ENCODE measurements around the gene FOXK2. TPM values are rescaled to one million over a fixed set of nuclear protein-coding genes. Genes with fewer than 3 reads are reported as not detected.
"Not testable (repeated sequence)": the region's sequence is repeated elsewhere in the genome, so short reads cannot be mapped to it uniquely, and the experiment has no call there.

Gene FOXK2
- total RNA-seq, 2 donors from 2014 or later = 27.8 to 40.3 TPM

GRCh38 chr17:82571855-82572254 lies 52.3 kb downstream of the FOXK2 start:
- no peak for DNase-seq (ENCODE audit: low spot score)

GRCh38 chr17:82574041-82574440 lies 54.5 kb downstream of the FOXK2 start:
- TF ChIP-seq, protein P1, sequence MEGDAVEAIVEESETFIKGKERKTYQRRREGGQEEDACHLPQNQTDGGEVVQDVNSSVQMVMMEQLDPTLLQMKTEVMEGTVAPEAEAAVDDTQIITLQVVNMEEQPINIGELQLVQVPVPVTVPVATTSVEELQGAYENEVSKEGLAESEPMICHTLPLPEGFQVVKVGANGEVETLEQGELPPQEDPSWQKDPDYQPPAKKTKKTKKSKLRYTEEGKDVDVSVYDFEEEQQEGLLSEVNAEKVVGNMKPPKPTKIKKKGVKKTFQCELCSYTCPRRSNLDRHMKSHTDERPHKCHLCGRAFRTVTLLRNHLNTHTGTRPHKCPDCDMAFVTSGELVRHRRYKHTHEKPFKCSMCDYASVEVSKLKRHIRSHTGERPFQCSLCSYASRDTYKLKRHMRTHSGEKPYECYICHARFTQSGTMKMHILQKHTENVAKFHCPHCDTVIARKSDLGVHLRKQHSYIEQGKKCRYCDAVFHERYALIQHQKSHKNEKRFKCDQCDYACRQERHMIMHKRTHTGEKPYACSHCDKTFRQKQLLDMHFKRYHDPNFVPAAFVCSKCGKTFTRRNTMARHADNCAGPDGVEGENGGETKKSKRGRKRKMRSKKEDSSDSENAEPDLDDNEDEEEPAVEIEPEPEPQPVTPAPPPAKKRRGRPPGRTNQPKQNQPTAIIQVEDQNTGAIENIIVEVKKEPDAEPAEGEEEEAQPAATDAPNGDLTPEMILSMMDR (IDR thresholded peaks at IDR 0.05) = no peak
- DNase-seq (ENCODE audit: low spot score) = no peak
- Histone ChIP-seq H3K27ac (no peak overlapping the region), H3K27me3 (no peaks in the 10 kb centered on the region), H3K36me3 (peaks cover 70% of the 10 kb centered on the region), H3K4me1 (peaks cover 0 to 7% of the 10 kb centered on the region in 2 donors), H3K4me3 (no peak overlapping the region), H3K9me3 (no peaks in the 10 kb centered on the region)

More at GRCh38 chr17:82571855-82572254, 52.3 kb downstream of the FOXK2 start:
- Histone ChIP-seq H3K4me1 (peaks cover 0 to 20% of the 10 kb centered on the region in 2 donors), H3K36me3 (peaks cover 76% of the 10 kb centered on the region), H3K27me3 (no peaks in the 10 kb centered on the region), H3K27ac (no peak overlapping the region), H3K4me3 (no peak overlapping the region), H3K9me3 (no peaks in the 10 kb centered on the region)
- TF ChIP-seq, protein P1 (IDR thresholded peaks at IDR 0.05) = no peak

DNA sequence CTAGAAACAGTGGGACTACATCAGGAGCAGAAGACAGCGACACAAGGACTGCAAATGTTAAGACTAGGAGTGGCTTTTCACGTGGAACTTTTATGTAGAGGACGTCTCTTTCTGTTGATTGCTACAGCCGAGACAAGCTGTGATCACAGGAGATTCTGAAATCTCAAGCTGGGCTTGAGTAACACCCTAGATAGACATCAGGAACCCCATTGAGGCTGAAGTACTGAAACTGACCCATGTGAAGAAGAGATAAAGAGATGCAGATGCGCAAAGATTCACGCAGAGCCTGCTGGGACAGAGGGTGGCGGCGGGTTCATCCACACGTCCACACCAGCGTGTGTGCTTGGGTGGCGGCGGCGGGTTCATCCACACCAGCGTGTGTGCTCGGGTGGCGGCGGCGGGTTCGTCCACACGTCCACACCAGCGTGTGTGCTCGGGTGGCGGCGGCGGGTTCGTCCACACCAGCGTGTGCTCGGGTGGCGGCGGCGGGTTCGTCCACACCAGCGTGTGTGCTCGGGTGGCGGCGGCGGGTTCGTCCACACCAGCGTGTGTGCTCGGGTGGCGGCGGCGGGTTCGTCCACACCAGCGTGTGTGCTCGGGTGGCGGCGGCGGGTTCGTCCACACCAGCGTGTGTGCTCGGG lies 56.2 kb downstream of the FOXK2 start:
- H3K9me3 ChIP-seq; H3K4me3 ChIP-seq; H3K27me3 ChIP-seq; DNase-seq (ENCODE audit: low spot score); H3K4me1 ChIP-seq; H3K27ac ChIP-seq: not testable (repeated sequence)
- H3K36me3 ChIP-seq = peaks cover 62% of the 10 kb centered on the region

- TF ChIP-seq, protein P1 (IDR thresholded peaks at IDR 0.05) = no peak
- Histone ChIP-seq H3K27ac (no peak overlapping the region), H3K36me3 (peaks cover 50% of the 10 kb centered on the region), H3K27me3 (no peaks in the 10 kb centered on the region), H3K4me1 (no peaks in the 10 kb centered on the region), H3K4me3 (no peak overlapping the region), H3K9me3 (no peaks in the 10 kb centered on the region)
- DNase-seq (ENCODE audit: low spot score) = no peak
These were observed 57.8 kb downstream of the FOXK2 start for GRCh38 chr17:82577300-82577699.

- not testable (repeated sequence) for H3K4me3 ChIP-seq; H3K4me1 ChIP-seq; H3K9me3 ChIP-seq; DNase-seq (ENCODE audit: low spot score); H3K27ac ChIP-seq; H3K27me3 ChIP-seq
- H3K36me3 ChIP-seq = peaks cover 50% of the 10 kb centered on the region
These were observed 60.4 kb downstream of the FOXK2 start for GRCh38 chr17:82579969-82580368.

DNA sequence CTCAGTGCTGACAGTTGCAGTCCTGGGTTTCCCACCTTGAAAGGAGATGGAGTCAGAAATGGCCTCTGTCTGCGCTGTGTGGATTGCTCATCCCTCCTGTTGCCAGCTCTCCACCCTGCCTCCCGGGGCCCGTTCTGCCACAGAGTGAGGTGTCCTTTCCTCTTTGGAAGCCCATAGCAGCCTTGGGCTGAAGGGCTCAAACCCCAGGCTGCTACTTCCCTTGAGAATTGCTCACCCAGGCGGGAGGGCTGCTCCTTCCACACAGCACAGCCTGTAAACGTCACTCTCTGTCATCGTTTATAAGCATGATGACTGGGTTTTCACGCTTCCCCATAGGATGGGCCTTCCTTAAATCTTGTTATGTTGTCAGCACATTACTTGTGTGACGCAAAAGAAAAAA lies 62.7 kb downstream of the FOXK2 start:
- H3K4me1 ChIP-seq = no peaks in the 10 kb centered on the region
- no peaks in the 10 kb centered on the region for H3K27me3 ChIP-seq
- no peak overlapping the region for H3K27ac ChIP-seq
- no peaks in the 10 kb centered on the region for H3K9me3 ChIP-seq
- no peak overlapping the region for H3K4me3 ChIP-seq
- no peak for DNase-seq (ENCODE audit: low spot score)
- TF ChIP-seq, protein P1 (IDR thresholded peaks at IDR 0.05) = no peak
- H3K36me3 ChIP-seq = peaks cover 47% of the 10 kb centered on the region

DNA sequence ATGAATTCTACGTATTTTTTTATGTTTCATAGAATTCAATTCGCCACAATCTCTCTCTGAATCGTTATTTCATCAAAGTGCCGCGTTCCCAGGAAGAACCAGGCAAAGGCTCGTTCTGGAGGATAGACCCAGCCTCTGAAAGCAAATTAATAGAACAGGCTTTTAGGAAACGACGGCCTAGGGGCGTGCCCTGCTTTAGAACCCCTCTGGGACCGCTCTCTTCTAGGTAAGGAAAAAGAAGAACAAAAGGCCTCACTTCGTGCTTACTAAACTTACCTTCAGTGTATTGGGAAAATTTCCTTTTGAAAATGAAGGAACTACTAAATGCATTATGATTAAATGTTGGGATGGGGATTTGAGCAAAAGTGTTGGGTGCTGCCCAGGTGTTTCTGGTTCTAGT lies 63.2 kb downstream of the FOXK2 start:
- Histone ChIP-seq H3K27ac (no peak overlapping the region), H3K4me1 (no peaks in the 10 kb centered on the region), H3K9me3 (no peaks in the 10 kb centered on the region), H3K27me3 (no peaks in the 10 kb centered on the region), H3K36me3 (peaks cover 47% of the 10 kb centered on the region), H3K4me3 (no peak overlapping the region)
- TF ChIP-seq, protein P1 (IDR thresholded peaks at IDR 0.05) = no peak
- DNase-seq (ENCODE audit: low spot score) = no peak
